ENCODE measurements around the gene VAV1. TPM values are rescaled to one million over a fixed set of nuclear protein-coding genes. Genes with fewer than 3 reads are reported as not detected.
A peak's percentile ranks its signal among the peaks of the same experiment; 100 is the strongest.
"Not testable (repeated sequence)": the region's sequence is repeated elsewhere in the genome, so short reads cannot be mapped to it uniquely, and the experiment has no call there.

Gene VAV1
- total RNA-seq, 1 donor from 2014 or later: 2.5 TPM

DNA sequence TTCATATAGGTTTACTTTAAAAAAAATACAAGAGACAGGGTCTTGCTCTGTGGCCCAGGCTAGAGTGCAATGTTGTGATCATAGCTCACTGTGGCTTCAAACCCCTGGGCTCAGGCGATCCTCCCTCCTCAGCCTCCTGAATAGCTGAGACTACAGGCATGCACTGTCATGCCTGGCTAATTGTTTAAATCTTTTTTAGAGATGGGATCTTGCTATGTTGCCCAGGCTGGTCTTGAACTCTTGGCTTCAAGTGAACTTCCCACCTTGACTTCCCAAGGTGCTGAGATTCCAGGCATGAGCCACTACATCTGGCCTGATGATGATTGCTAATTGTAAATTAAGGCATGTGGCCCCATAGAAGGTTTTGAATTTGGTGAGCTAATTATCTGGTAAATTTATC is 79.5 kb downstream of the VAV1 start:
- DNase-seq: no peak

DNA sequence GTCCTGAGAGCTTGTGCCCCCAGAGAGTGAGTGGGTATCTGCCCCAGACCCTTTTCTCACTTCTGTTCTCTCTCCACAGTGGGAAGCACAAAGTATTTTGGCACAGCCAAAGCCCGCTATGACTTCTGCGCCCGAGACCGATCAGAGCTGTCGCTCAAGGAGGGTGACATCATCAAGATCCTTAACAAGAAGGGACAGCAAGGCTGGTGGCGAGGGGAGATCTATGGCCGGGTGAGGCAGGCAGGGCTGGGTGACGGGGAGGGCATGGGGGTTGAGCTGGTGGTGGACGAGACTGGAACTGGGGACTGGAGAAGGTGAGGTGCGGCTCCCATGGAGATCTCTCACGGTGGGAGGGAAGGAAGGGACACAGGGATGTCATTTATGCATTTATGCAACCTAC is 81.4 kb downstream of the VAV1 start:
- no peak for DNase-seq

GRCh38 chr19:6854758-6855157 is 82.2 kb downstream of the VAV1 start:
- no peak for DNase-seq

- DNase-seq: no peak
Measured at GRCh38 chr19:6856749-6857372, 84.4 kb downstream of the VAV1 start.

- DNase-seq: no peak
Measured at GRCh38 chr19:6861683-6862286, 89.3 kb downstream of the VAV1 start.

DNA sequence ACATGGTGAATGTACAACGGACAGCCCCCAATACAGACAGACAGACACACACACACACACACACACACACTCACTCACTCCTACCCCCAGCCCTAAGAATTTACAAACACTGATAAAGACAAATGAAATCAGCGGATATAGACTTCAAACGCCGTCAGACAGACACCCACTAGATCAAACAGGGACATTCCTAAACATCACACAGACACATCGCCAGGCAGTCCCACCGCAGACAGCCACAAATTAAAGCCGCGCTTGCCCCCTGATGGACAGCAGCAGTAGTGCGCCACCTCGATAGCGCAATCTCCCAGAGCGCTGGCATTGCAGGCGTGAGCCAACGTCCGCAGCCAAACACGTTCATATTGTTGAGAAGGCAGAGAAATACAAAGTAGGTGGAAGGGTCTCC is 90.2 kb downstream of the VAV1 start:
- peak; percentile 79 for DNase-seq

DNA sequence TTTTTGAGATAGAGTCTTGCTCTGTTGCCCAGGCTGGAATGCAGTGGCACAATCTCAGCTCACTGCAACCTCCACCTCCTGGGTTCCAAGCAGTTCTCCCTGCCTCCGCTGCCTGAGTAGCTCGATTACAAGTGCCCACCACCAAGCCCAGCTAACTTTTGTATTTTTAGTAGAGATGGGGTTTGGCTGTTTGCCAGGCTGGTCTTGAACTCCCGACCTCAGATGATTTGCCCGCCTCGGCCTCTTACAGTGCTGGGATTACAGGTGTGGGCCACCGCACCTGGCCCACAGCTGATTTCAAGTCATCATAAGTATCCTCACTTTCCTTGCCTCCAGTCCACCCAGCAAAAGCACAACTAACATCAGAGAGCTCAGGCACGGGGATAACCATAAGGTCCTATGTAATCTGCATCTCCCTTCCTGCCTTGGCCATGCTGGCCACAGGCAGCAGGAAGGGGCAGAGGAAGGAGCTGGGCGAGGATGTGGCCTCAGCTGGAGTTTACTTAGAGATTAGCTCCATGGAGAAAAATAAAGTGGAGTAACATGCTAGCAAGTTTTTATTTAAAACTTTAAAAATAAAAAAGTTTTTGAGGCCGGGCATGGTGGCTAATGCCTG is 91.9 kb downstream of the VAV1 start:
- no peak for DNase-seq

GRCh38 chr19:6865849-6866248 is 93.3 kb downstream of the VAV1 start:
- no peak for DNase-seq

GRCh38 chr19:6866741-6867151 is 94.2 kb downstream of the VAV1 start:
- DNase-seq: no peak

- peak; percentile 32 for DNase-seq
Measured at GRCh38 chr19:6868351-6868750, 95.8 kb downstream of the VAV1 start.

- not testable (repeated sequence) for DNase-seq
Measured at GRCh38 chr19:6869151-6869882, 96.8 kb downstream of the VAV1 start.

- no peak for DNase-seq
Measured at GRCh38 chr19:6873708-6874431, 101.4 kb downstream of the VAV1 start.

GRCh38 chr19:6875218-6875617 is 102.7 kb downstream of the VAV1 start:
- no peak for DNase-seq

GRCh38 chr19:6876748-6877147 is 104.2 kb downstream of the VAV1 start:
- no peak for DNase-seq

- no peak for DNase-seq
Measured at GRCh38 chr19:6877766-6878165, 105.3 kb downstream of the VAV1 start.

DNA sequence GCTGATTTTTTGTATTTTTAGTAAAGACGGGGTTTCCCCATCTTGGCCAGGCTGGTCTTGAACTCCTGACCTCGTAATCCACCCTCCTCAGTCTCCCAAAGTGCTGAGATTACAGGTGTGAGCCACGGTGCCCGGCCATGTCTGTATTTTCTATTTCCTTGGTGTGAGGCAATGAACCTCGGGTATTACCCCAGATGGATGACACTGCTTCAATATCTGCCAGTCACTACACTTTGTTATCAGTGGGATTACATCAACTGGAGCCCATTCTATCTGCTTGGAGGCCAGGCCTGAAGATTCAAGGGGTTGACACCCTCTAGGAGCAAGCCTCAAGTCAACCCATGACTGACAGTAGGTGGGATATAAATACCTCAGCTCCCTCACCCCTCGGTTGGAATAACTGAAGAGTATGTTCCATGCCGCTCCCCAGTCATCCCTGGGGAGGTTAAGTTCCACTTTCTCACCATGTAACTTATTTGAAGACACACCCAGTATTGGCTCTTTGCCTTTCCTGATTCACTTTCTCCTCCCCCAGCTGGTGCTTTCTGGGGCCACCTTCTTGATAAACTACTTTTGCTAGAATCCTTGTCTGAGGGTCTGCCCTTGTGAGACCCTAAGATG is 113.9 kb downstream of the VAV1 start:
- DNase-seq: no peak

DNA sequence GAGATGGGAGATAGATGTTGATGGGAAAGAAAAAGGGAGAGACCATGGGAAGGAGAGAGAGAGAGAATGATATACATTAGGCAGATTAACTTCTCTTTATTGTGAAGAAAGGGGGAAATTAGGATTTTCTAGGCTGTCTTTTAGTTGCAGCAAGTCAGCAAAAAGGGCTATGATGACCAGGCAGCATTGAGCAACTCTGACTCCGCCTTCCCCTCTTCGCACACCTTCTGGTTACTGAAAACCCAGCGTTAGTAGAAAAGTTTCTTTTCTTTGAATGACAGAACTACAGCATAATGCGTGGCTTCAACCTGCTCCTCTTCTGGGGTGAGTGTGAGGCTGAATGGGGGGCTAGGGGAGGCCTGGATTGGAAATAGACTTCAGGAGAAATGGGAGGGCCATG is 114.8 kb downstream of the VAV1 start, which contains the start of gene ADGRE1:
Gene ADGRE1, plus strand, starts transcription at position 264 of the 400 bp plus-strand sequence. Its CDS starts 30 bp downstream, at position 294.
- no peak for DNase-seq

DNA sequence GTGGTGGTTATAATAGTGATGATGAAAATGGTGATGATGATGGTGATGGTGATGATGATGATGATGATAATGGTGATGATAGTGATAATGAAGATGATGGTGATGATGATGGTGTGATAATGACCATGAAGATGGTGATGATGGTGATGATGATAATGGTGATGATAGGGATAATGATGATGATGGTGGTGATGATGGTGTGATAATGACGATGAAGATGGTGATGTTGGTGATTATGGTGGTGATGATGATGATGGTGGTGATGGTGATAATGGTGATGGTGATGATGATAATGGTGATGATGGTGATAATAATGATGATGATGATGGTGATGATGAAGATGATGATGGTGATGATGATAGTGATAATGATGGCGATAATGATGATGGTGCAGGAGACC is 116.5 kb downstream of the VAV1 start:
- DNase-seq: no peak

GRCh38 chr19:6890401-6890913 is 117.9 kb downstream of the VAV1 start:
- DNase-seq: no peak

DNA sequence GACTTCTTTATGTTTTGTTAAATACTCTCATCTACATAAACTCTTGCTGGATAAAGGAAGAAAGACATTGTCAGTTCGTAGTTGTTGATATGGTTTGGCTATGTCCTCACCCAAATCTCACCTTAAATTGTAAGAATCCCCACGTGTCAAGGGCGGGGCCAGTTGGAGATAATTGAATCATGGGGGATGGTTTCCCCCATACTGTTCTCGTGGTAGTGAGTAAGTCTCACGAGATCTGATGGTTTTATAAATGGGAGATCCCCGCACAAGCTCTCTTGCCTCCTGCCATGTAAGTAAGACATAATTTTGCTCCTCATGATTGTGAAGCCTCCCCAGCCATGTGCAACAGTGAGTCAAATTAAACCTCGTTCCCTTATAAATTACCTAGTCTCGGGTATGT is 118.4 kb downstream of the VAV1 start:
- DNase-seq: no peak

DNA sequence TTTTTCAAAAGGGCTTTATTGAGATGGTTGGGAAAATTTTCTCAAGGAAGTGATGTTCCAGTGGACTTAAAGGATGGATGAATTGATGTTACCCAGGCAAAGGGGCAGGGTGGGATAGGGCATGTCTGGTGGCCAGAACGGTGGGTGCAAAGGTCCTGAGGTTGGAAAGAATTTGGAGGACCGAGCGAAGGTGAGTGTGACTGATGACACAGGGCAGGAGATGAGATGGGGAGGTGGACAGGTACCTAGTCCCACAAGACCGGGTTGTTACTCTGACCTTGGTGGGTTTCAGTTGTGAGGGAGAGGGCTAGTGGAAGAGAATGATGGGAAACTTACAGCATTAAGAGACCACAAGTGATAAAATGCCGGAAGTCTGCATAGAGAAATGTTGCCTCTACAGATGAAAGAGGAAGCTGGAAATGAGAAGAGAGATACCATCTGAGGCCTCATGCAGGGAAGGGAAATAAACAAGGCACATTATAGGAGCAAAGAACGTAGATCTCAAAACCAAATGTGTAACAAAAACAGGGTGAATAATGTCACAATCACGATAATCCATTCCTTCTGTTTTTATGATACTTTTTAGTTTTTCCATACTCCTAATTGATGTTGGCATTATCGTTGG is 119.4 kb downstream of the VAV1 start:
- DNase-seq: no peak
